ENCODE measurements around the gene CPAMD8. TPM values are rescaled to one million over a fixed set of nuclear protein-coding genes. Genes with fewer than 3 reads are reported as not detected.

The CPAMD8 gene
- total and polyA plus RNA-seq, 2 experiments from 2014 or later, result 7.9 to 17.6 TPM

- Histone ChIP-seq H3K4me1 (ENCODE audit: insufficient read depth) (no peaks in the 10 kb centered on the region), H3K9me3 (ENCODE audit: low read depth) (no peaks in the 10 kb centered on the region), H3K4me3 (no peak overlapping the region), H4K20me1 (ENCODE audit: insufficient read depth, poor library complexity, severe bottlenecking) (no peaks in the 10 kb centered on the region), H3K9me2 (replicated peaks; ENCODE audit: insufficient read depth) (no peaks in the 10 kb centered on the region), H3K4me2 (no peak overlapping the region), H3K36me3 (replicated peaks; ENCODE audit: insufficient read depth, low read depth) (no peaks in the 10 kb centered on the region), H2AFZ (no peak overlapping the region), H3K27ac (no peak overlapping the region), H3K79me2 (peaks cover 12% of the 10 kb centered on the region), H3K27me3 (no peaks in the 10 kb centered on the region)
- WGBS (ENCODE audit: low lambda C conversion rate, missing lambda C conversion rate), result 98% methylated on average over 28 of the region's 30 CpGs
- DNase-seq (ENCODE audit: low spot score), result no peak
- TF ChIP-seq EZH2 (IDR thresholded peaks at IDR 0.05; ENCODE audit: borderline replicate concordance) (no peak), CTCF (IDR thresholded peaks at IDR 0.05; ENCODE audit: poor library complexity) (no peak), EZH2phosphoT487 (IDR thresholded peaks at IDR 0.05; ENCODE audit: low read depth, severe bottlenecking, unreplicated experiment) (no peak)
These were observed 157.2 kb downstream of the CPAMD8 start for GRCh38 chr19:16869331-16869972.

GRCh38 chr19:16868423-16869130, 158.0 kb downstream of the CPAMD8 start:
- no peaks in the 10 kb centered on the region for H3K9me3 ChIP-seq (ENCODE audit: low read depth)
- H4K20me1 ChIP-seq (ENCODE audit: insufficient read depth, poor library complexity, severe bottlenecking), result no peaks in the 10 kb centered on the region
- no peak overlapping the region for H3K4me3 ChIP-seq
- H3K36me3 ChIP-seq (replicated peaks; ENCODE audit: insufficient read depth, low read depth), result no peaks in the 10 kb centered on the region
- no peak overlapping the region for H3K27ac ChIP-seq
- H3K4me1 ChIP-seq (ENCODE audit: insufficient read depth), result no peaks in the 10 kb centered on the region
- H2AFZ ChIP-seq, result no peak overlapping the region
- DNase-seq (ENCODE audit: low spot score), result no peak
- no peak overlapping the region for H3K4me2 ChIP-seq
- H3K79me2 ChIP-seq, result peaks cover 3% of the 10 kb centered on the region
- WGBS (ENCODE audit: low lambda C conversion rate, missing lambda C conversion rate), result 96% methylated on average over 17 of the region's 20 CpGs
- no peaks in the 10 kb centered on the region for H3K27me3 ChIP-seq
- no peak for TF ChIP-seq EZH2 (IDR thresholded peaks at IDR 0.05; ENCODE audit: borderline replicate concordance)
- no peak for TF ChIP-seq CTCF (IDR thresholded peaks at IDR 0.05; ENCODE audit: poor library complexity)
- no peak for TF ChIP-seq EZH2phosphoT487 (IDR thresholded peaks at IDR 0.05; ENCODE audit: low read depth, severe bottlenecking, unreplicated experiment)
- no peaks in the 10 kb centered on the region for H3K9me2 ChIP-seq (replicated peaks; ENCODE audit: insufficient read depth)

GRCh38 chr19:16867211-16867610, 159.4 kb downstream of the CPAMD8 start:
- no peaks in the 10 kb centered on the region for H3K36me3 ChIP-seq (replicated peaks; ENCODE audit: insufficient read depth, low read depth)

More at GRCh38 chr19:16867211-16867610, 159.4 kb downstream of the CPAMD8 start:
- H3K79me2 ChIP-seq, result no peaks in the 10 kb centered on the region
- no peak overlapping the region for H2AFZ ChIP-seq
- TF ChIP-seq EZH2 (IDR thresholded peaks at IDR 0.05; ENCODE audit: borderline replicate concordance) (no peak), EZH2phosphoT487 (IDR thresholded peaks at IDR 0.05; ENCODE audit: low read depth, severe bottlenecking, unreplicated experiment) (no peak), CTCF (IDR thresholded peaks at IDR 0.05; ENCODE audit: poor library complexity) (no peak)
- H3K27me3 ChIP-seq, result no peaks in the 10 kb centered on the region
- no peak overlapping the region for H3K4me2 ChIP-seq
- H4K20me1 ChIP-seq (ENCODE audit: insufficient read depth, poor library complexity, severe bottlenecking), result no peaks in the 10 kb centered on the region
- H3K27ac ChIP-seq, result no peak overlapping the region
- H3K4me1 ChIP-seq (ENCODE audit: insufficient read depth), result no peaks in the 10 kb centered on the region
- no peaks in the 10 kb centered on the region for H3K9me2 ChIP-seq (replicated peaks; ENCODE audit: insufficient read depth)
- no peak overlapping the region for H3K4me3 ChIP-seq
- no peaks in the 10 kb centered on the region for H3K9me3 ChIP-seq (ENCODE audit: low read depth)
- no peak for DNase-seq (ENCODE audit: low spot score)
- WGBS (ENCODE audit: low lambda C conversion rate, missing lambda C conversion rate), result 98% methylated on average over 10 of the region's 10 CpGs
